T-helper 9 cell (primary cell): ENCODE data around the gene DTNBP1.

ENCODE experiments used
- DNase-seq: peaks from one replicate; pipeline ENCODE4 v3.0.0-alpha.2; 2020

DTNBP1 gene

DNA sequence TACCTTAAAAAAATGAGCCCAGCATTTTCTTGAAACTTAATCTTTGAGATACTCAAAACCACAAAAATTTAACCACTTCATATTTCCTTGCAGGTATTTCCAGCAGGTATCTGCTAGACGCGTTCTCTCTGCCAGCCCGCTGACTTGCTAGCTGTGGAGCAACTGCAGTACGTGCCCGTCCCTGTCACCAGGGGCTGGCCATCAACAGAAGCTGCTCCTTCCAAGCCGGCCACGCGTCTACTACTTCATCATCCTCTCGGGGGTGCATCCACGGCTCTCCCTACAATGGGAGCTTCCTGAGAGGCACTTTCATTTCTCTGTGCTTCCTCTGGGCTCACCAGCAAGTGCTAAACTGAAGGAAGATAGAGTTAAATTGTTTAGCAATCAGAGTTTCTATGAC lies 132.4 kb downstream of the DTNBP1 start:
- DNase-seq, result no peak

DNA sequence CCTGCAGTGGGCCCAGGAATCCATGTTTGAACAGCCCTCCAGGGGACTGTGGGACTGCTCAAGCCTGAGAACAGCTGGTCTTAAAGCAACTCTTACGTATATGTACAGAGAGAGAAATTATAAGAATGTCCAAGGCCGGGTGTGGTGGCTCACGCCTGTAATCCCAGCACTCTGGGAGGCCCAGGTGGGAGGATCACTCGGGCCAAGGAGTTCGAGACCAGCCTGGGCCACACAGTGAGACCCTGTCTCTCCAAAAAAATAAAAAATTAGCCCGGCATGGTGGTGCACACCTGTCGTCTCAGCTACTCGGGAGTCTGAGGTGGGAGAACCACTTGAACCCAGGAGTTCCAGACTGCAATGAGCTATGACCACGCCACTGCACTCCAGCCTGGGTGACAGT lies 134.0 kb downstream of the DTNBP1 start:
- no peak for DNase-seq

- no peak for DNase-seq
Measured at GRCh38 chr6:15527838-15528617, 134.8 kb downstream of the DTNBP1 start.

GRCh38 chr6:15526212-15526701 lies 136.6 kb downstream of the DTNBP1 start:
- DNase-seq, result no peak

DNA sequence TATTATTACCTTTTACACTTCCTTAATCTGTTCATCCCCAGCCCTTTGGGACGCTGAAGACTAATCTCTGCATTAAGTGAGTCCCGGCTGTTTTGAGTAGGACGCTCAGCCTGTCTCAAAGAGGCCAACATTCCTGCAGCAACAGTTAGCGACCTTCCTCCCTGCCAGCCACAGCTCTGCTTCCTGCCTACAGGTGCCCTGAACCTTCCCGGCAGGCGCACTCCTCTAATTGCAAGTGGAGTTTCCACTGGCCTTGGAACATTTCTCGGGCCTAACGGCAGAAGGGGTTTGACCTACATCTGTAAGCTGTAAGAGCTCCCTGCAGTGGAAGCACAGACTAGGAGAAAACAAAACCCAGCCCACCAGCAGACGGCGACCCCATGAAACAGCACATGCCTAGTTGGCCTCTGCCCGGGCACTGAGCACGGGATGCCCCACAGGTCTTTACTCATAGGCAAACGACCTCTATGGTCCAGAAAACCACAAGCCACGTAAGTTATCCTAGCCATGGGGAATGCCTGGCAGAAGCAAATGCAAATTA lies 137.9 kb downstream of the DTNBP1 start:
- no peak for DNase-seq

DNA sequence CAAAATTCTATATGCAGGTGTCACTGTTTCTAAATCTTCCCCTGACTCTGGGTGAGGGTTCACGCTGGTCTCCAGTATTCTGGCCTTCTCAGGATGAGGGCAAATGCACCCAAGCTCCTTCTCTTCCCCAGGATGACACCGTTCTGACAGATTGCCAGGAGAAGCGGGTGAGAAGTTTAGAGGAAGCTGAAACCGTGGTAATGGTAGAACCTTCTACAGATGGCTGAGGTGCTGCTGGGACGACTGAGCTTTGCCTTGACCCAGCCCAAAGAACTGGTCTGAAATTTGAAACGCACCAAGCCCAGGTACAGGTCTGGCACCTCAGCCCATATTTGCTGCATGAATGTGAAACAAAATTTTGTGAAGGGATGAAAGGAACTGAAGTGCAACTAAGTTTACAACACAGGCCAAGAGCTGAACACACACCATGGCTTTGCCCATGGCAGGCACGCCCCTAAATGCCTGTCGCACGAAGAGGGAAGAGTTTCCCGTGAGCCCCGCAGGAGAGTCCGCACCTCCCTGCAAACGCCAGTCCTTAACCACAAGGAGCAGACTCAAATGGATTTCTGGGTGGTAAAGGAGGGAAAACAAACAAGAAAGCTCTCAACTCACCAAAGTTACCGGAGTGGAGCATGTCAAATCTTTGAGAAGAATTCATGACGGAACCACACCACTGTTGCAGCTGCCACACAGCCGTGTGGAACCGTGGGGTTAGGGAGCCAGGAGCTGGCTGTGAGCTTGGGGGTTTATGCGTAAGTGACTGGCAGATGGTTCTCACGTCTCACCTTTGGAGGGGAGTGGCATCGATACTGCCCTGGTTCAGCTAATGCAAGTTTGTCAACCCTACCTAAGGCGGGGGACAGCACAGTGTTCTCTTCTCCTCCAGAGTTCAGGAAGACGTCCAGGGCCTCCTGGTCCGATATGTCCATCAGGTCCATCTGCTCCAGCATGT lies 138.9 kb downstream of the DTNBP1 start:
- no peak for DNase-seq

- no peak for DNase-seq
Measured at GRCh38 chr6:15522856-15523529, 139.8 kb downstream of the DTNBP1 start.

DNA sequence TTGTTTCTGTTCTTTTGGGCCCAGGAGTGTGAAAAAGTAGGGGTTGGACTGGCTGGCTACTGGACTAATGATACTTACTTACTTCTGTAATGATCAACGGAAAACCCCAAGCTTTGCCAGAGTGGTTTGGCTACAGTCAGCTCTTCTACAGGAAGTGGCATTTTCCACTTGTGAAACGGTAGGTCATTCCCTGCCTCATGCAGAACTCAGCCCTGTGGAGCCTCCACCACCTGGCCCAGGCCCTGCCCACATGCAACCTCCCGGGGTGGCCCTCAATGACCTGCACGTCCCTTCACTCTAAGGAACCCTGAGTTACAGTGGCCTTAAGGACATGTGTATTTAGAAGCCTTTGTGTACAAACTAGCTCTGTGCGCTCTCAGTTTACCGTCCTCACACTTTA lies 140.4 kb downstream of the DTNBP1 start:
- no peak for DNase-seq

- no peak for DNase-seq
Measured at GRCh38 chr6:15522026-15522425, 140.8 kb downstream of the DTNBP1 start.

DNA sequence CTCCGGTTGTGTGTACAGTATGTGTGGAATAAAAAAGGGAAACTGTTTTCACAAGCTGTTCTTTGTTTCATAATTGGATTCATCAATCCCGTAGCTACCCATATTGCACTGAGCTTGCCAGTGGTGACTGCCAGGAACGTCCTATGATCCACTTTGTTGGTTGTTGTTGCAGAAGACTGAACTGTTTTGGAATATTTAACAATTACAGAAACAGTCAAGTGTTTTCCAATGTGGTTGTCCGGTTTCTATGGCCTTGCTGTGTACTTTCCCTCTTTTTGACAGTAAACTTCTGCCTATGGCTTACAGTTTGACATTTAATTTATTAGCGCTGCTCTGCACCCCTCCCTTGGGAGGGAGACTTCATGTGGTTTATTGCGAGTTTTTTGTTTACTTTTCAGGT lies 141.2 kb downstream of the DTNBP1 start:
- no peak for DNase-seq

GRCh38 chr6:15520626-15521203 lies 142.1 kb downstream of the DTNBP1 start:
- DNase-seq, result no peak

DNA sequence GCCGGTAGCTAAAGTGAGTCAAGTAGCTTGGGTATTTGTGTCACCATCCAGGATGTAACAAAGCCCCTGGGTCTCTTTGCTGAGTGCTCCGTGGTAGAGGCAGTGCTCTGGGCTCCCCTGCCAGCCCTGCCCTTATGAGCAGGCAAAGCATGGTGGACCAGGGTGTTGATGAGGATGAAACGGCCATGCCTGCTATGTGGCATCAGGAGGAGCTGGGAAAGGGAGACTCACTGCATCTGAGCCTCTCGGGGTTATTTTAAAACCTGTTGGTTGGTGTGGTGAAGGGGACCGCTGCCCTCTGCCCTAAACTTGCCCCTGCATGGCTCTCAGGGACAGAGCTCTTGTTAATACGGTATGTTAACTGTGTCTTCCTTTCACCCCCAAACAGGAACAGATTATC lies 143.1 kb downstream of the DTNBP1 start:
- no peak for DNase-seq

GRCh38 chr6:15518878-15519277 lies 143.9 kb downstream of the DTNBP1 start:
- no peak for DNase-seq

DNA sequence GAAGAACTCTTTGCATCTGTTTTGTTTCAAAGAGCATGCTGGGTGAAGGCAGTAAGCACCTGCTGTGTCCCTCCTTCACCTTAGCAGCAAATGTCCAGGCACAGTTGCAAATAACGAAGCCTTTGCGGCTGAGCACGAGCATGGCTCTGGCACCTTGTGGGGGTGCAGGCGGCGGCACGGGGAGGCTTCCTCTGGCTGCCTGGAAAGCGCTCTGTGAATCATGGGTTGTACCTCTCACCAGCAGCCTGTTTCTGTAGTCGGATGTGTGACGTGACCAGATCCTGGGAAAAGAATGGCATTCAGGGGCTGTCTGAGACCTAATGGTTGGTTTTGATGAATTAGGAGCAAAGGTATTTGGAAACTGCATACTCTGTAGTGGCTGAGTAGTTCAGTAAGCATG lies 144.8 kb downstream of the DTNBP1 start:
- DNase-seq, result no peak

- no peak for DNase-seq
Measured at GRCh38 chr6:15517600-15517999, 145.2 kb downstream of the DTNBP1 start.

DNA sequence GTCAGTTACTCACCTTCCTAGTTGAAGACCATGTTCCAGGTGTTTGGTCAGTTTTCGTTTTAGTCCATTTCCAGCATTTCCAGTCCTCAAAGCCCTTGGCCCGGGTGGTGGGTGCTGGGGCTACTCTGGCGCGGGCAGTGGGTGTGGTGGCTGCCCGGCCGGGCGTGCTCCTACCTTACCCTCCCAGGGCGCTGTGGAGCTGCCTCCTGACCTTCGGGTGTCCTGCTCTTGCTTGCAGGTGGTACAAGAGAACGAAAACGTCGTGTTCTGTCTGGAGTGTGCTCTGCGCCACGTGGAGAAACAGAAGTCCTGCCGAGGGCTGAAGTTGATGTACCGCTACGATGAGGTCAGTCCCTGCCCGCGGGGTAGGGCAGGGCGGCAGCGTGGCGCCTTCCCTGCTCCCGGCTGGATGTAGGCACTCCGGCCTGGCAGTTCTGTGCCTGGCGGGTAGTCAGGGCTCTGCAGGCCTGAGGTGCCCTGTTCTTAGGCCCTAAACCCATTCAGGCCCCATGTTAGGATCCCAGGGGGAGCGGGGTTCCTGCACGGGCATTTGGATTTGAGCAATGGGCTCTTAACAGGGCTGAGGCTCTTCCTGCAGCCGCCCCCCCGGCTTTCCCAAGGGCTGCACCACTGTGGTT lies 145.8 kb downstream of the DTNBP1 start:
- DNase-seq, result no peak

DNA sequence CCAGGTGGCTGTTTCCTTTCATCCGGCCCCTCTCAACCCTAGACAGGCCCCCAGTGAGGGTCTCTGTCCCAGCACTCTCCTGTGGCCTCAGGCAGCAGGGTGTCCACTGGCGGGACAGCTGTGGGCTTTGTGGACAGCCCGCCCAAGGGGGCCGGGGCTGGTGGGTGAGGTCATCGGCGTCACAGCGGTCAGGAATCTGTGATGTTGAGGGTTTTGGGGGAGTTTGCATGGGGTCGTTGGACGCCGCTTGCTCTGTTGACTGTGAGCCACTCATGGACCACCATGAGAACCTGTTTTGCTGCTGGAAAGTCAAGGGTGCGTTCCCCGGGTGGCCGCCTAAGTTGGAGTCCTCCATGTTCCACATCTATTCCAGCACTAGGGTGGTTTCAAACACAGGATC lies 146.4 kb downstream of the DTNBP1 start:
- DNase-seq, result no peak

DNA sequence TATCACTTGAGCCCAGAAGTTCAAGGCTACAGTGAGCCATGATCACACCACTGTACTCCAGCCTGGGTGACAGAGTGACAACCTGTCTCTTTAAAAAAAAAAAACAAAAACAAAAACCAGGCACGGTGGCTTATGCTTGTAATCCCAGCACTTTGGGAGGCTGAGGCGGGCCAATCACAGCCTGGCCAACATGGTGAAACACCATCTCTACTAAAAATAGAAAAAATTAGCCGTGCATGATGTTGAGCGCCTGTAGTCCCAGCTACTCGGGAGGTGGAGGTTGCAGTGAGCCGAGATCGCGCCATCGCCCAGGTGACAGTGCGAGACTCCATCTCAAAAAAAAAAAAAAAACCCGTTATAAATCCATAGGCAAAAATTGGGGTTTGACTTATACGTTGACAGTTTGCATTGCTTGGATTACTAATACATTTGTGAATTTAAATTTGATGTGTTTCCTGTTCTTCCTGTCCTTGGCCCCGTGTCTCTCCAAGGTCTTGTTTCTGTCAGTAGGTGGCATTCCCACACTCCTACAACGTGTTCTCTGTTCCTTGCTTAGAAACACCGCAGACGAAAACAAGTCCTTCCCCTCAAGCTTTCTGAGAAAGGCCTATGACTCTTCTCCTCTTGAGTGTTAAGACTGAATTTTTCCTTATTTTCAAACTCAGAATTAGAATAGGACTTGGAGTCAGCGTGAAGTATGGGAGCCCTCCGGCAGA lies 147.0 kb downstream of the DTNBP1 start:
- DNase-seq, result no peak

GRCh38 chr6:15515226-15515625 lies 147.6 kb downstream of the DTNBP1 start:
- DNase-seq, result no peak

DNA sequence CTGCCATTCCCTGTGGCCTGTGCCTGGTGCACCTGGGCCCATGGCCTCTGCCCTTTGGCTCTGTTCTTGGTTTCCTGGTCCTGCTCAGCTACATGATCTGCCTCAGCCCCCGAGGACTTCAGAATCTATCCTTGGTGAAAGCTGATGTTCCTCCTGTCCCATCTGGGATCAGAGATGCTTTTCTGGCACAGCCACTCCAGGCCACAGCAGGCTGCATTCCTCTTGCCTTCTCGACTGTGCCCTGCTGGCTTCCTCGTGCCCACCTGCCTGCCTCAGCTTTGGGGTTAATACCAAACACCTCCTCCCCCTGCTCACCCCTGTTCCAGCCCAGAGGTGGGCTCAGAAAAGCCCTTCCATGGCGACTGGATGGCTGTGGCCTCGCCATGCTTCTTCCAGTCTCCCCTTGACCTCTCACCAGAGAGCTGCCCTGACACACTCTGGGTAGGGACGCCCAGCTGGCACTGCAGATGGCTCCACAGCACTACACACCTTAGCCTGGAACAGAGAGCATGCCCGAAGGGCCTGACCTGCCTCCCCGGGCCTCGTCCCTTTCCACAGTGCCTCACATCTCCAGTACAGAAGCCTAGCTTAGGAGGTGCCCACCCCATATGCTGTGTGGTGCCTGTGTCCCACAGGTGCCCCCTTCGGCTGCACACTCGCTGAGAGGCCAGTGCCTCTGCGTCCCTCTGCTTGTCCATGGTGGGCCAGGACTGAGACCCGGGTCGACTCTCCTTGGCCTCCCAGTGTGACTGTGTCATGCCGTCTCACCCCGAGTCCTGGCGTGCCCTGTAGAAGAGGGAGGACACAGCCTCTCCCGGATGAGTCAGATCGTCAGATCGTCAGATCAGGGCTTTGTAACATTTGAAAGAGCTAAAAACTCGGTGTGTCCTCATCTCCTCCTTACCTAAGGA lies 148.8 kb downstream of the DTNBP1 start:
- no peak for DNase-seq
